ENCODE results near the gene RALBP1.
A peak's percentile ranks its signal among the peaks of the same experiment; 100 is the strongest.

RALBP1 gene

GRCh38 chr18:9513971-9514512 lies 38.7 kb downstream of the RALBP1 start:
- no peak overlapping the region for H3K27ac ChIP-seq (ENCODE audit: extremely low read depth, low read depth, low read length)
- no peaks in the 10 kb centered on the region for H3K4me1 ChIP-seq (ENCODE audit: control insufficient read depth, insufficient read depth, low read length)
- H3K4me3 ChIP-seq (ENCODE audit: low read depth, low read length): no peak overlapping the region
- no peak for TF ChIP-seq ZNF514 (tag by site-specific recombination; IDR thresholded peaks at IDR 0.05)
- TF ChIP-seq ZNF473 (tag by site-specific recombination; IDR thresholded peaks at IDR 0.05): no peak
- no peak for TF ChIP-seq MYNN (tag by site-specific recombination; IDR thresholded peaks at IDR 0.05; ENCODE audit: borderline replicate concordance)
- ChIA-PET CTCF (interaction anchor here (0.9 to 1.1 kb wide), 2 partner anchors 9 to 451 kb away, joined by 3 to 4 read pairs; no protein-coding TSS in a partner anchor), POLR2A (no interaction called here)
- H3K36me3 ChIP-seq (ENCODE audit: control insufficient read depth in 2 of 2, insufficient read depth in 1 of 2, low read length in 2 of 2): peaks cover 4 to 11% of the 10 kb centered on the region in 2 experiments; a peak in 2 of 3 replicates
- H3K9me3 ChIP-seq (ENCODE audit: control insufficient read depth, insufficient read depth, low read depth, low read length): no peaks in the 10 kb centered on the region

- Histone ChIP-seq H3K4me3 (ENCODE audit: low read depth, low read length) (no peak overlapping the region), H3K27ac (ENCODE audit: extremely low read depth, low read depth, low read length) (no peak overlapping the region), H3K4me1 (ENCODE audit: control insufficient read depth, insufficient read depth, low read length) (no peaks in the 10 kb centered on the region), H3K9me3 (ENCODE audit: control insufficient read depth, insufficient read depth, low read depth, low read length) (no peaks in the 10 kb centered on the region), H3K36me3 (ENCODE audit: control insufficient read depth in 2 of 2, insufficient read depth in 1 of 2, low read length in 2 of 2) (peaks cover 4 to 11% of the 10 kb centered on the region in 2 experiments; a peak in 2 of 3 replicates)
- ChIA-PET POLR2A (no interaction called here), CTCF (interaction anchor here (0.6 to 3.4 kb wide), 28 partner anchors 9 to 482 kb away, joined by 3 to 24 read pairs (median 4); partner anchors contain the start of gene RALBP1)
- TF ChIP-seq CTCF (tag by site-specific recombination; IDR thresholded peaks at IDR 0.05): peak; percentile 43; the same call in 1 of the 2 replicates
- no peak for TF ChIP-seq ZNF426 (tag by site-specific recombination; IDR thresholded peaks at IDR 0.05)
- TF ChIP-seq, protein P1, sequence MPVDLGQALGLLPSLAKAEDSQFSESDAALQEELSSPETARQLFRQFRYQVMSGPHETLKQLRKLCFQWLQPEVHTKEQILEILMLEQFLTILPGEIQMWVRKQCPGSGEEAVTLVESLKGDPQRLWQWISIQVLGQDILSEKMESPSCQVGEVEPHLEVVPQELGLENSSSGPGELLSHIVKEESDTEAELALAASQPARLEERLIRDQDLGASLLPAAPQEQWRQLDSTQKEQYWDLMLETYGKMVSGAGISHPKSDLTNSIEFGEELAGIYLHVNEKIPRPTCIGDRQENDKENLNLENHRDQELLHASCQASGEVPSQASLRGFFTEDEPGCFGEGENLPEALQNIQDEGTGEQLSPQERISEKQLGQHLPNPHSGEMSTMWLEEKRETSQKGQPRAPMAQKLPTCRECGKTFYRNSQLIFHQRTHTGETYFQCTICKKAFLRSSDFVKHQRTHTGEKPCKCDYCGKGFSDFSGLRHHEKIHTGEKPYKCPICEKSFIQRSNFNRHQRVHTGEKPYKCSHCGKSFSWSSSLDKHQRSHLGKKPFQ (tag by site-specific recombination; IDR thresholded peaks at IDR 0.05): no peak
- no peak for TF ChIP-seq ZNF624 (tag by site-specific recombination; IDR thresholded peaks at IDR 0.05)
- no peak for TF ChIP-seq ZNF830 (tag by site-specific recombination; IDR thresholded peaks at IDR 0.05; ENCODE audit: low read depth)
- no peak for TF ChIP-seq ZNF140 (tag by site-specific recombination; IDR thresholded peaks at IDR 0.05)
- TF ChIP-seq, protein P2, sequence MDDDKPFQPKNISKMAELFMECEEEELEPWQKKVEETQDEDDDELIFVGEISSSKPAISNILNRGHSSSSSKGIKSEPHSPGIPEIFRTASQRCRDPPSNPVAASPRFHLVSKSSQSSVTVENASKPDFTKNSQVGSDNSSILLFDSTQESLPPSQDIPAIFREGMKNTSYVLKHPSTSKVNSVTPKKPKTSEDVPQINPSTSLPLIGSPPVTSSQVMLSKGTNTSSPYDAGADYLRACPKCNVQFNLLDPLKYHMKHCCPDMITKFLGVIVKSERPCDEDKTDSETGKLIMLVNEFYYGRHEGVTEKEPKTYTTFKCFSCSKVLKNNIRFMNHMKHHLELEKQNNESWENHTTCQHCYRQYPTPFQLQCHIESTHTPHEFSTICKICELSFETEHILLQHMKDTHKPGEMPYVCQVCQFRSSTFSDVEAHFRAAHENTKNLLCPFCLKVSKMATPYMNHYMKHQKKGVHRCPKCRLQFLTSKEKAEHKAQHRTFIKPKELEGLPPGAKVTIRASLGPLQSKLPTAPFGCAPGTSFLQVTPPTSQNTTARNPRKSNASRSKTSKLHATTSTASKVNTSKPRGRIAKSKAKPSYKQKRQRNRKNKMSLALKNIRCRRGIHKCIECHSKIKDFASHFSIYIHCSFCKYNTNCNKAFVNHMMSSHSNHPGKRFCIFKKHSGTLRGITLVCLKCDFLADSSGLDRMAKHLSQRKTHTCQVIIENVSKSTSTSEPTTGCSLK (tag by site-specific recombination; IDR thresholded peaks at IDR 0.05): no peak
- no peak for TF ChIP-seq ZNF521 (tag by site-specific recombination; IDR thresholded peaks at IDR 0.05)
- TF ChIP-seq ZNF2 (tag by site-specific recombination; IDR thresholded peaks at IDR 0.05): no peak
- TF ChIP-seq ZNF169 (tag by site-specific recombination; IDR thresholded peaks at IDR 0.05): no peak
- no peak for TF ChIP-seq HOXA7 (CRISPR knock-in tag; IDR thresholded peaks at IDR 0.05; ENCODE audit: borderline replicate concordance)
- TF ChIP-seq GLIS1 (tag by site-specific recombination; IDR thresholded peaks at IDR 0.05): no peak
- no peak for TF ChIP-seq FEZF1 (tag by site-specific recombination; IDR thresholded peaks at IDR 0.05)
- TF ChIP-seq ZNF350 (tag by site-specific recombination; IDR thresholded peaks at IDR 0.05): no peak
- no peak for TF ChIP-seq ZNF214 (tag by site-specific recombination; IDR thresholded peaks at IDR 0.05; ENCODE audit: borderline replicate concordance)
- TF ChIP-seq ZNF221 (tag by site-specific recombination; IDR thresholded peaks at IDR 0.05; ENCODE audit: borderline replicate concordance): no peak
- TF ChIP-seq, protein P3, sequence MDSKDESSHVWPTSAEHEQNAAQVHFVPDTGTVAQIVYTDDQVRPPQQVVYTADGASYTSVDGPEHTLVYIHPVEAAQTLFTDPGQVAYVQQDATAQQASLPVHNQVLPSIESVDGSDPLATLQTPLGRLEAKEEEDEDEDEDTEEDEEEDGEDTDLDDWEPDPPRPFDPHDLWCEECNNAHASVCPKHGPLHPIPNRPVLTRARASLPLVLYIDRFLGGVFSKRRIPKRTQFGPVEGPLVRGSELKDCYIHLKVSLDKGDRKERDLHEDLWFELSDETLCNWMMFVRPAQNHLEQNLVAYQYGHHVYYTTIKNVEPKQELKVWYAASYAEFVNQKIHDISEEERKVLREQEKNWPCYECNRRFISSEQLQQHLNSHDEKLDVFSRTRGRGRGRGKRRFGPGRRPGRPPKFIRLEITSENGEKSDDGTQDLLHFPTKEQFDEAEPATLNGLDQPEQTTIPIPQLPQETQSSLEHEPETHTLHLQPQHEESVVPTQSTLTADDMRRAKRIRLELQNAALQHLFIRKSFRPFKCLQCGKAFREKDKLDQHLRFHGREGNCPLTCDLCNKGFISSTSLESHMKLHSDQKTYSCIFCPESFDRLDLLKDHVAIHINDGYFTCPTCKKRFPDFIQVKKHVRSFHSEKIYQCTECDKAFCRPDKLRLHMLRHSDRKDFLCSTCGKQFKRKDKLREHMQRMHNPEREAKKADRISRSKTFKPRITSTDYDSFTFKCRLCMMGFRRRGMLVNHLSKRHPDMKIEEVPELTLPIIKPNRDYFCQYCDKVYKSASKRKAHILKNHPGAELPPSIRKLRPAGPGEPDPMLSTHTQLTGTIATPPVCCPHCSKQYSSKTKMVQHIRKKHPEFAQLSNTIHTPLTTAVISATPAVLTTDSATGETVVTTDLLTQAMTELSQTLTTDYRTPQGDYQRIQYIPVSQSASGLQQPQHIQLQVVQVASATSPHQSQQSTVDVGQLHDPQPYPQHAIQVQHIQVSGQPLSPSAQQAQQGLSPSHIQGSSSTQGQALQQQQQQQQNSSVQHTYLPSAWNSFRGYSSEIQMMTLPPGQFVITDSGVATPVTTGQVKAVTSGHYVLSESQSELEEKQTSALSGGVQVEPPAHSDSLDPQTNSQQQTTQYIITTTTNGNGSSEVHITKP (tag by site-specific recombination; IDR thresholded peaks at IDR 0.05): peak; percentile 71
- TF ChIP-seq ZNF585B (tag by site-specific recombination; IDR thresholded peaks at IDR 0.05): no peak
- TF ChIP-seq ZNF654 (tag by site-specific recombination; IDR thresholded peaks at IDR 0.05; ENCODE audit: low read depth): peak; percentile 65
Observed at GRCh38 chr18:9516437-9517064, 41.2 kb downstream of the RALBP1 start.

Data from HEK293 (cell line).